NCI-H1930 (cell line): ENCODE results near the gene TBCB.
"Not testable (repeated sequence)": the region's sequence is repeated elsewhere in the genome, so short reads cannot be mapped to it uniquely, and the experiment has no call there.

ENCODE experiments used
- DNase-seq, 2 experiments: peaks; one replicate each; lab custom pipeline; 2025; lab: John Stamatoyannopoulos, UW

The TBCB gene

GRCh38 chr19:36115453-36116343, at the start of gene TBCB:
TSS of gene TBCB (plus strand) at chr19:36115468. CDS start at chr19:36115561, 93 bp downstream.
- DNase-seq, result peak in 1 of 2 experiments; percentile 82

GRCh38 chr19:36067681-36068080, 47.6 kb upstream of the TBCB start:
- DNase-seq, result no peak

- DNase-seq, result not testable (repeated sequence)
These were observed 46.3 kb upstream of the TBCB start for GRCh38 chr19:36068810-36069499.

GRCh38 chr19:36072081-36072480, 43.2 kb upstream of the TBCB start:
- DNase-seq, result no peak

- no peak for DNase-seq
These were observed 42.0 kb upstream of the TBCB start for GRCh38 chr19:36073121-36073876.

GRCh38 chr19:36079389-36079945, 35.8 kb upstream of the TBCB start:
- DNase-seq, result no peak

GRCh38 chr19:36081385-36081784, 33.9 kb upstream of the TBCB start:
- no peak for DNase-seq

GRCh38 chr19:36081894-36082293, 33.4 kb upstream of the TBCB start:
- no peak for DNase-seq

GRCh38 chr19:36082916-36083315, 32.4 kb upstream of the TBCB start:
- DNase-seq, result no peak

GRCh38 chr19:36084231-36085009, 30.8 kb upstream of the TBCB start:
- DNase-seq, result no peak

GRCh38 chr19:36086326-36086725, 28.9 kb upstream of the TBCB start:
- DNase-seq, result no peak

- DNase-seq, result no peak
These were observed 25.4 kb upstream of the TBCB start for GRCh38 chr19:36089847-36090246.

- no peak for DNase-seq
These were observed 24.2 kb upstream of the TBCB start for GRCh38 chr19:36090910-36091695.

GRCh38 chr19:36092566-36092965, 22.7 kb upstream of the TBCB start:
- no peak for DNase-seq

- DNase-seq, result no peak
These were observed 22.1 kb upstream of the TBCB start for GRCh38 chr19:36093146-36093662.

GRCh38 chr19:36093687-36094086, 21.6 kb upstream of the TBCB start:
- DNase-seq, result no peak

- DNase-seq, result no peak
These were observed 18.2 kb upstream of the TBCB start for GRCh38 chr19:36097036-36097435.

- no peak for DNase-seq
These were observed 16.0 kb upstream of the TBCB start for GRCh38 chr19:36099166-36099785.

- DNase-seq, result no peak
These were observed 14.8 kb upstream of the TBCB start for GRCh38 chr19:36100476-36100875.
